GM18873 (cell line): ENCODE data around the gene ABCF1.

ENCODE experiments used
- ATAC-seq: cut with Tn5 transposase; IDR thresholded peaks from one replicate; pipeline ENCODE4 v1.9.1; 2021; ENCODE audit warnings: mild to moderate bottlenecking, moderate library complexity, moderate number of reproducible peaks; ENCODE audit not compliant: unreplicated experiment, low FRiP score

Gene ABCF1

DNA sequence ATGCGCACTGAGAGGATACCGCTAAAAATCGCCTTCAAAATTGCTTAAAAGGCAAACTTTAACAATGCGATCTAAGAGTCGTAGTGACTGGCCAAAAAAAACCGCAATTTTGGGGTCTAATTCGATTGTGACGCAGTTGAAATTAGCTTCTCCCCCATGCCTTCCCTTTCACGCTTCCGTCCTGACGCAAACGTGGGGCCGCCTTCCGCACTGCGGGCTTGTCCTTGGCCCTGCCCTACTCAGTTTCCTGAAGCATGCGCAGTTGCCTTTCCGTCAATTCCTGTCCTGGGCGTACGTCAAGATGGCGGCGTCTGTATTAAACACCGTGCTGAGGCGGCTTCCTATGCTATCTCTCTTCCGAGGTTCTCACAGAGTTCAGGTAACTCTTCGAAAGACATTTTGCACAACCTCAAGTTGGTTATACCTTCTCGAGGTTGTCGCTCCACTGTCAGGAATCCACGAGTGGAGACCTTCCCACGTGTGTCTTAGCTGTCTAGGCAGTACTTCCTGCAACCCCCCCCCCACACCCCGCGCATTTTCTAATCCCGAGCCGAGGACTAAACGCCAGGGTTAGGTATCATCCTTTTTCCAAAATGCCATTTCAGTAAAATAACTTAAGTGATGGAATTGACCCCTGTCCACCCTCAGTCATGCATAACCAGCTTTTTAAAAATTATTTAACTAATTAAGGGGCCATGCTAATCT, 46.5 kb downstream of the ABCF1 start, which contains the start of gene MRPS18B:
TSS of gene MRPS18B (plus strand) at position 276 of the 705 bp plus-strand sequence. CDS start at position 302, 26 bp downstream.
- peak; percentile 62 for ATAC-seq

DNA sequence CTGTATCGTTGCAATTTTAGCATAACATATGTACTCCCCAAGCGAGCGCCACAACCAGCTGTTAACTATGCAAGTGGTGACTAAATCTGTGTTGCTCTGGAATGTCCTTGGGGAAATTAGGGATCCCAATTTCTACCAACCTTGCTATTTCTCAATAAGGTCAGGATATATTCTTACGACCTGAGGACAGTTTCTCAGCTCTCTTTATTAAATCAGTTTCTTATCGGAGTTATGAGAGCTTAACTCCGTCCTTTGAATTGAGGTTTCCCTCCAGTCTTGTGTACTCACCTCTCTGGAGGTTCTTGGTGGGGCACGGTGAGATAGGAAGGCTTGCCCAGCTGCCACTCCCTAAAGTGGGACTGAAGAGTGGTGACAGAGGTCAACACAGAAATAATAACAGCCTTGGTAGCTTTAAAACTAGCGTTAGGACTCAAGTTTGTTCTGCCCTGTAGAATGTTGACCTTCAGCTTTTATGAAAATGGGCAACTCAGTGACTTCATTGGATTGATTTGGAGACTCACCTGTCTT, 47.1 kb downstream of the ABCF1 start:
- ATAC-seq = no peak

DNA sequence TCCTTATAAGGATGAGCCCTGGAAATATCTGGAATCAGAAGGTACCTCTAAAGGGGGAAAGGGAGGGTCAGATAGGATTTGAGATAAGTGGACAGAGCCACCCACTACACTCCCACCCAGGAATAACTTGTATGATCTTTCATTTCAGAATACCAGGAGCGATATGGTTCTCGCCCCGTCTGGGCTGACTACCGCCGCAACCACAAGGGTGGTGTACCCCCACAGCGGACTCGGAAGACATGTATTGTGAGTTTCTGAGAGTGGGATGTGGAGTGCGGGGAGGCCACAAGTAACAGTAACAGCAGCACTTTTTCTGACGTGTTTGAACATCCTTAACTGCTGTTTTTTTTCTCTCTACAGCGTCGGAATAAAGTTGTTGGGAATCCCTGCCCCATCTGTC, 48.3 kb downstream of the ABCF1 start:
- ATAC-seq = no peak

DNA sequence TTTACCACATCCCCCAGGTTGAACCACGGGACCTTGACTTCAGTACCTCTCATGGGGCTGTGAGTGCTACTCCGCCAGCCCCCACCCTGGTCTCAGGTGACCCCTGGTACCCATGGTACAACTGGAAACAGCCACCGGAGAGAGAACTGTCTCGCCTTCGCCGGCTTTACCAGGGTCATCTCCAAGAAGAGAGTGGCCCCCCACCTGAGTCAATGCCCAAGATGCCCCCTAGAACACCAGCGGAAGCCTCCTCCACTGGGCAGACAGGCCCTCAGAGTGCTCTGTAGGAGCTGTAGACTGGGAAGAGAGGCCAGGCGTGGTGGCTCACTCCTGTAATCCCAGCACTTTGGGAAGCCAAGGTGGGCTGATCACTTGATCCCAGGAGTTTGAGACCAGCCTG, 54.3 kb downstream of the ABCF1 start:
- no peak for ATAC-seq

DNA sequence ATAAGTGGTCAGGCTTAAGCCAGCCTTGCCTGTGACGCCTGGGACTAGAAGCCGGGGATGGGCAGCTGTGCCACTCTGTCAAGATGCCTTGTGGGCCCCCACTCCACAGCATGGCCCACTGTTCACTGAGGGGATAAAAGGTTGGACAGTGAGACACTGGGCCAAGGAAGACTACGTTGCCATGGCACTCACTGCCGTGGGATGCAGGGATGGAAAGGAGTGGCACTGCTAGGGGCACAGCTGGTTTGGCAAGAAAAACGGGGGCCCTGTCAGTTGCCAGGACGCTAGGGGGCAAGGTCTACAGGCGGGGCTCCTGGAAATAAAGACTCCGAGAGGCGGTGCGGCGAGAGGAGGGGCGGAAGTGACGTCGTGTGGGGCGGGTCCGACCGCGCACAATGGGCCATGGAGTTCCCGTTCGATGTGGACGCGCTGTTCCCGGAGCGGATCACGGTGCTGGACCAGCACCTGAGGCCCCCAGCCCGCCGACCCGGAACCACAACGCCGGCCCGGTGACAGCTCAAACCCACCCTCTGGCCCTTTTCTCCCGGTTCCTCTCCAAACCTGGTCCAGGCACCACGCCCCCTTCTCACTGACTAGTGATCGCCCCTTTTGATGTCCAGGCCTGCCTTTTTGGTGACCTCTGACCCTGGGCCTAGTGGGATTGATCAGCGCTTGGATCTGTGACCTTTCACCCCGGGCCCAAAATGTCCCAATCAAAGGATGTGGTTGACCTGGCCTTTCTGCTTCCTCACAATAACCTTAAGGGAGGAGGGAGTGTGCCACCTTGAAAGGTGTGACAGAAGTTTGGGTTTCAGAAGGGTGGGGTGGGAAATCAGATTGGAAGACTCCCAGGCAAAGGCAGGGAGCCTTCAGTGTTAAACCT, 55.5 kb downstream of the ABCF1 start, which contains the start of gene ATAT1:
TSS of gene ATAT1 (plus strand) at position 391 of the 883 bp plus-strand sequence.
- ATAC-seq = no peak

DNA sequence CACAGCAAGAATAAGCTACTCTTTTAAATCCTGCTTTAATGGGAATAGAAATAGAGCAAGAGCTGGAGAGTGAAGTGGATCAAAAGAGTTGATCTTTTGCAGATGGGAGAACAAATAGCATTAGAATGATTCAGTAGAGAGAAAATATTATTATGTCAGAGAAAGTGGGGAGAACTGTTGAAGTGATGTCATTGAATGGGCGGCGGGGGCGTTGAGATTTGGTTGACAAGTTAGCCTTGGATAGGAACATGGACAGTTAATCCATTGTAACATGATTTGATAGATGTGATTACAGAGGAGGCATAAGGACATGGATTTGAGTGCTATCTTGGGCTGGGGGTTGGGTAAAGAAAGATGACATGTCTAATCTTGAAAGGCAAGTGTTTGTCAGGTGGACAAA, 64.6 kb downstream of the ABCF1 start:
- ATAC-seq = no peak

DNA sequence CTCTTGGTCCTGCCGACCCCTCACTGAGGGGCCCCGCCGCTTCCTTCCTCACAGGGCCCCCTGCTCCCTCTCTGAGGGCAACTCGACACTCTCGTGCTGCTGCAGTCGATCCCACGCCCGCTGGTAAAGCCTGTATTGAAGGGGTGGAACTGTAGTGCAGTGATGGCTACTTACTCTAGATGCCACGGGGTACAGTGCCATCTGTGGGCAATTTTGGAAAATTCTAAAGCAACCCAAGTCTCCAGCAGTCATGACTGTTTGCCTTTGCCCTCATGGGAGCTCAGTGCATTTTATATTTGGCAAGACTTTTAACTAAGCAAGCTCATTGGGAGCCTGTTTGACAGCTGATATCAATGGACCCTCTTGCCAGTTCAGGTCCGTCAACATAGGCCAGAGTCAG, 69.2 kb downstream of the ABCF1 start:
- no peak for ATAC-seq

DNA sequence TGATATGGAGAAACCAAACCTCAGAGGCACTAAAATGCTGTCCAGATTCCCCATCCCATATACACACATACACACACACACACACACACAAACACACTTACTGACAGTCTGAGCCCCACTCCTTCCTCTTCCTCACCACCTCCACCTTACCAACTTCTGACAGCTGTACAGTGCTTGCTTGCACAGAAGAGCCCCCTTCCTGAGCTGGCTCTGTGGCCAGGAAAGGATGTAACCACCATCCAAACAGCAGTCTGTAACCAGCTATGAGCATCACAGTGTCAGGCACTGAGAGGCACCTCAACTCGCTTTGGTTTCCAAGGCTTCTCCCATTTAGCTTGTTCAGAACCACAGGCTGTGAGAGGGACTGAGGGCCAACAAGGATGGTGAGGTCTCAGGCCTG, 69.8 kb downstream of the ABCF1 start:
- ATAC-seq = no peak
